NCI-H1092 treated with DMSO at 0.1 percent for 48 hours (cell line): ENCODE results near the gene WAC.
A peak's percentile ranks its signal among the peaks of the same experiment; 100 is the strongest.

Experiments
- DNase-seq: peaks from one replicate; lab custom pipeline; 2025; lab: John Stamatoyannopoulos, UW

WAC gene

DNA sequence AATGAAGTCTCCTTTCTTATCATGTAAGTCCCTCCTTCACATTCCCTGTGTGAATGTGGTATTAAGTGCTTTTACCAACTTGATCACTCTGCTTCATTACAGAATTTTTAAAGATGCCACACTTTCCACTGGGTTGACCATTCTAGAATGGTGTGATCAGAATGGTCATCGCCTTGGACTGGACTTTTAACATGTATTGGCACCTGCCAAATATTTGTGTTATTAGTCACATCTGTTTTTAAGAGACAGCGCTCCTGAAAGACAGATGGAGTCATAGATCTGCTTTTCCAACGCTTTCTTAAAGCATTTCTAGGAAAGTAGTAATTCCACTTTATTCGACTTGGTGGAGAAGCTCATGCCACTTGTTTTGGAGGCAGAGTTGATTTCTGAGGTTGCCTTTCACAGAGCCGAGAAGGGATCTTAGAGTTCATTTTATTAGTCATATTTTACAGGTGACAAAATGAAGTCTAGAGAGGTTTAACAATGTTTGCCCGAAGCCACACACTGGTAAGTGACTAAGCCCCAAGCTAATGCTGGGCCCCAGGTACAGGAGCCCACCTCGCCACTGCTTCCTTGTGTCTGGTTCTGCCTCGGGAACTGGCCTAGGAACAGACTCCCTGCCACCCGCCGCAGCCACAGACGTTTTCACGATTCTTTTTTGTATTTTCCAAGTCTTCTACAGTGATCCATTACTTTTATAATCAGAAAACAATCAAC, 134.0 kb downstream of the WAC start:
- DNase-seq, result no peak

- peak; percentile 57 for DNase-seq
Measured at GRCh38 chr10:28668363-28669226, 135.7 kb downstream of the WAC start.

DNA sequence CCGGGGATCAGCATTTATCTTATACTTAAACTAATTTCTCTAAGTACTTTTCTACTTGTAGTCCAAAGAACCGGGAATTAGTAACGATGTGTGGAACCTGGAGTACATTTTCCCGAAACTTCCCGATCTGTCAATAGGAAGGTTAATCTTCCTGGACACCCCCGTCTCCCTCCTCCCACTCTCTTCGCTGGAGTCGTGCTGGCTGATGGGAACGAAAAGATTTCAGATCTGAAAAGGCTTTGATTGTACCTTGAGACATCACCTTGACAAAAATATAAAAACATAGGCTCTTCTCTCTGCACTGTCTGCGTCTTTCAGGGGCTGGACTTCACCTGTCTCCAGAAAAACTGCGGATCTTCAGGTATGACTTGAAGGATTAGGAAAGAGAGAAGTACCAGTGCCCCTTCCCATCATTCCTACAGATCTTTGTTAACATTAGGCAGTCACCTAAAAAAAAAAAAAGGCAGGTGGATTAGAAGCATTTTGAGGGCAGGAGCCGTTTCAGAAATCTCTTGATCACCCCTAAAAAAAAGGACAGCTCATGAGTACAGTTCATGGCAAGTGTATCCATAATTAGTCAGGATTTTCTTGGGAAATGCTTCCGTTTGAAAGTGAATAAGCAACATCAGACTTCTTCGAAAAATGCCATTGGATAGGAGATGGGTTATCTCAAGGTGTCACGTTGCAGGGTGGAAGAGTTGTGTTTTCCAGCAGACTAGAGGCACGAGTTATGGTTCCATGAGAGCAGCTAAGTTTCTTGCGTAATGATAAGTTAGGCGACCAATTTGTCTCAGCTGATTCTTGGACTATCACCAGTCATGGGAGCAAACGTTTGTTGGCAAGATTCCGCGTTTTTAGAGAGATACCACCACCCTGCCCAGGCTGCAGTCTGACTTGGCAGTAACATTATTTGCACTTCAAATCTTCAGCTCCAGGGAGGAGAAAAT, 136.6 kb downstream of the WAC start:
- no peak for DNase-seq
